ENCODE results near the gene AFTPH.

Gene AFTPH

GRCh38 chr2:64615192-64615763, 91.2 kb downstream of the AFTPH start:
- DNase-seq = no peak

DNA sequence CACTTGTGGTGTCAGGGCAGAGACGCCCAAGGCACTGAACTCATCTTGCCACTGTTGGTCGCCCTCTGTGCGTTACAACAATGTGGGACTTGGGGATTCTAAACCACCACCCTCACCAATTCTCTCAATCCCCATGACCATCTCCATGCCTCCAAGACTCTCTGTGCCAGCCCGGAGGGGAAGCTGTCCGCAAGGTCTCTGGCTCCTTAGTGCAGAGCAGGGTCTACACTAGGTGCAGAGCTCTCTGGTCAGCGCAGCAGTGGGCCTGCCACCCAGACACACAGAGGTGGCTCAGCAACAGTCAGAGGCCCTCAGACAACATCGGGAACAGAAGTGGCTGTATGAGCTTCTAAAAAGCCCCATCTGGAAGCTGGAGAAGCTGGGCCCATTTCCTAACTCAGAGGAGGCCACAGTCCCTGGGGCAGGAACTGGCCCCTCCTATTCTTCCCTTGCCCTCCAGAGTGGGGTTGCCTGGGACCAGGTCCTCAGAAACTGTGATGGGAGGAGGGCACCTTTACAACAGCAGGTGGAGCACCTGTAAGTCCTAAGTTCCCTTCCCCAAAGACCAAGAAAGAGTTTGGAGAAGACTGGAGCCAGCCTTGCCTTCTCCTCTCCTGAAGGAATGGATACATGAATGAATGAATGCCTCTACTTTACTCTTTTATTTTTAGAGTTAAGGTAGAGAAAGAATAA, 91.9 kb downstream of the AFTPH start:
- DNase-seq = no peak

DNA sequence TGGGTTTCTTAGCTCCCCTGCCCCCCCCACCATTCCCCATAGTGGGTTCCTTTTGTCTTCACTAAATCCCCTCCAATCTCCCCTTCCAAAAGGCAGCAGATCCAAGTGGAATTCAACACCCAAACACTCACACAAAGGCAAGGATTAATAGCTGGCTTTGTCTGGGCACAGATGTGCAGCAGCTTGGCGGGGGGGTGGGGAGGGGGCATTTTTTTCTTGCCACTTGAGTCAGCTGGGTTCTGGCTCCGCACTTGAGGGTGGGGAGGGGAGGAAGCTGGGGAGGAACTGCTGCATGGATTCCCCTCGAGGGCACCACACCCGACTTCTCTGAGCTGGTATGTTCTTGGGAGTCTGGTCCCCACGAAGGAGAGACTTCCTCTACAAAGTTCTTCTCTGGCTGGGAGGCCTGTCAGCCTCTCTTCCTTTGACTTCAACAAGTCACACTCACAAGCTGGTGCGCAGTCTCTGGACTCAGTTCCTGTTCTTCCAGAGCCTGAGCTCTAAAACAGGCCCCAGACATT, 93.6 kb downstream of the AFTPH start:
- no peak for DNase-seq

- no peak for DNase-seq
Observed at GRCh38 chr2:64620661-64621060, 96.5 kb downstream of the AFTPH start.

DNA sequence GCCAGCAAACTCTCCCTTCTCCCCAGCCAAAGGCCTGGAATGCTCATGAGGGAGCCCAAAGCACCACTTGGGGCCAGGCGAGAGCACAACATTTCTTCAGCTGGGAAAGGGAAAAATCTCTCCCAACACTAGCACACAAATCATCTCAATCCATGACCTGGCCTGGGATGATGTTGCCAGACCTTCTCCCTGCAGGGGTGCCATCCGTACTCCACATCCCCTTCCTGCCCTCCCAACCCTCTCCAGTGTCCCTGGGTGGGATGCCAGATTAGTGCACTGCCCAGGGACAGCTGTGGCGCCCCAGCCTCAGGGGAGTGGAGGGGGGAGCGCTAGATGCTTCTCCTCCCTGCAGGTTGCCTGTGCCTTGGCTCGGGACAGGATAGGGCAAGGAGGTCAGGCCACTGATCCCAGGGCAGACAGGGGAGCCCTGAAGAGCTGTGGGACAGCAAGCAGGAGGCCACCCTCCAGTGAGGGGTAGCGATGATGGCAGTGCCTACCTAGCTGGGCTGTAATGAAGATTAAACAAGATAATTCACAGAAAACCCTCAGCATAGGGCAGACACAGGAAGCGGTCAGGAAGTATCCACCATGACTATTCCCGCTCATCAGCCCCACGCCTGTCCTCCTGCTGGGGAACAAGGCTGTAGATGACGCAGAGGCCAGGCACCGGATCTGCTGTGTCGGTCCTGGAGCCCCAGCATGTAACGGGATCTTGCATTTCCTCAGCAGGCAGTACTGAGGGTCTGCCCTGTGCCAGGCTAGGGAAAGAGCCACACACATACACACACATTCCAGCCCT, 98.5 kb downstream of the AFTPH start:
- no peak for DNase-seq

- DNase-seq = no peak
Observed at GRCh38 chr2:64623242-64623850, 99.2 kb downstream of the AFTPH start.

DNA sequence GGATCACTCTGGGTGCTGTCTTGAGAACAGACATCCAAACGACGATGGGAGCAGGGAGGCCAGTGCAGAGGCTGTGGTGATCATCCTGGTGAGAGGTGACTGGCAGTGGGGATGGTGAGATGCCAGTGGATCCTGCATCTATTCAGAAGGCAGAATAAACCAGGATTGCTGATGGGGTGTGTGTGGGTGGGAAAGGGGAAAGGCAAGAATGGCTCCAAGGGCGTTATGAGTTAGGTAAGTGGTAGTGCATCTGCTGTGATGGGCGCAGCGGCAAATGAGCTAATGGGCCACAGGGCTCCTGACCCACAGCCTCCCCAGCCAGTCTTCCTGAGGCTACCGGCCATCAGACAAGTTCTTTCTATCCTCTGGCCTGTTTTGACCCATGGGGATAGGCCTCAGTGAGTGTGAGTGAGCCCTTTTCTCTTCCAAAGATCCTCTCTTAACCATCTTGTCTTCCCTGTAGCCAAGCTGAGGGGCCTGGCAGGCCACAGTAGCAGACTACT, 100.0 kb downstream of the AFTPH start:
- DNase-seq = no peak

GRCh38 chr2:64624862-64625261, 100.7 kb downstream of the AFTPH start:
- no peak for DNase-seq

DNA sequence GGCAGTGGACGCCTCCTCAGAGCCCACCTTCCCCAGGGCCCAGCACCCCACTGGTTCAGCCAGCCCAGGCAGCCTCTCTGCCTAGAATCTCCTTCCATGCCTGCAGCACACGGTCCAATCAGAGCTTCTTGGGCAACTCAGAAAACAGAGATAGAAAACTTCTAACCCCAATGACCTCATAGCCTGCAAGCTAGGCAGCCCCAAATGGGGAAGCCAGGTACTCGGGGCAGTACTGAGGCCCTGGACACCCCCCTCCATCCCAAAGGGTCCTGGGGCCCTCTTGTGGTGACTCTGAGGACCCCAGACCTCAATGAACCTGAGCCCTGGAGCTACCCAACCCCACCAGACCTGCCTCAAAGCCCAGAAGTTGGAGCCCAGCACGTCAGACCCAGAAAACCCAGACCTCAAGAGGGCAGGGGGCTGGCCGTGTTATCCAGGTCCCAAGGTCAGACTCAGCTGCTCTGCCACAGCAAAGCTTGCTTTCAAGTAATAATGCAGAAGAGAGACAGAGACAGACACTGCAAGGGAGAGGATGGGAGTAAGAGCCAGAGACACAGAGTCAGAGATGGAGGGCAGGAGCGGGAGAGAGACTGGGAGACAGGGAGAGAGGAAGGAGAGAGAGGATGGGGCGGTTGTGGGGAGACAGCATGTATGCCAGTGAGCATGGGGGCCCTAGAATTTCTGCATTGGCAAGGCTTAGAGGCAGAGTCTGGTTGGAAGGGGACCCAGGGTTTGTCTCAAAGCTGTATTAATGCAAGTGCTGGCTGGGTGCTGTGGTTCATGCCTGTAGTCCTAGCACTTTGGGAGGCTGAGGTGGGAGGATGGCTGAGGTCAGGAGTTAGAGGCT, 101.4 kb downstream of the AFTPH start:
- DNase-seq = no peak

- no peak for DNase-seq
Observed at GRCh38 chr2:64626146-64626809, 102.2 kb downstream of the AFTPH start.

DNA sequence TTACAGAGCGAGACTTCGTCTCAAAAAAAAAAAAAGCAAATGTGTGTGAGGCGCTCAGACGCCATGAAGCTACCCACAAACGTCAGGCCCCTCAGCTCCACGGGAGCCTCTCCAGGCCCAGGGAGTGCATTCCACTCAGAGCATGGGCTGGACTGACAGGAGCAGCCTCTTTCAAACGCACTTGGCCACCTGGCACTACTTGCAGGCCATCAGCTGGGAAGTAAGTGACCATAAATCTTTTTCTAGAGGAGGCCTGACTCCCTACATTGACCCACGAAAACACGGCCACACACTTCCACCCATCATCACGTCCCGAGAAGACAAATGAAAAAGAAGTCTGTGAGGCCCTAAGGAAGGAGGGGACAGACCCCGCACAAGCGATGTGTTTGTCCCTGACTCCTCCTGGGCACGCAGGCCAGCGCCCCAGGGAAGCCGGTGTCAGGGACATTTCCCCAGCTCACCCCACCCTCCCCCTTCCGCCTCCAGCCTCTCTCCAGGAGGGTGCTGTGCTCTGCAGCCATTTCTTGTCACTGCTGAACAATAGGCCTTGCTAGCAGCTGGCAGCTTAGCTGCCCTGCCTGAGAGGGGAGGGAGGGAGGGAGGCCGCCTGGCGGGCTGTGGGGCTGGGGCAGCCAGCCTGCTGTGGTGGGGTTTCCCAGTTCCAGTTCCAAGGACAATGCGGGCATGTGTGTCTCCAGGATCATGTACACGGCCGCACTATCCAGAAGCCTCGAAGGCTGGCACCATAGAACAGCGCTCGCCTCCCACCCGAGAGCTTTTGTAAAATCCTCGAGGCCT, 103.0 kb downstream of the AFTPH start:
- DNase-seq = no peak

- DNase-seq = no peak
Observed at GRCh38 chr2:64627860-64628841, 104.0 kb downstream of the AFTPH start.

DNA sequence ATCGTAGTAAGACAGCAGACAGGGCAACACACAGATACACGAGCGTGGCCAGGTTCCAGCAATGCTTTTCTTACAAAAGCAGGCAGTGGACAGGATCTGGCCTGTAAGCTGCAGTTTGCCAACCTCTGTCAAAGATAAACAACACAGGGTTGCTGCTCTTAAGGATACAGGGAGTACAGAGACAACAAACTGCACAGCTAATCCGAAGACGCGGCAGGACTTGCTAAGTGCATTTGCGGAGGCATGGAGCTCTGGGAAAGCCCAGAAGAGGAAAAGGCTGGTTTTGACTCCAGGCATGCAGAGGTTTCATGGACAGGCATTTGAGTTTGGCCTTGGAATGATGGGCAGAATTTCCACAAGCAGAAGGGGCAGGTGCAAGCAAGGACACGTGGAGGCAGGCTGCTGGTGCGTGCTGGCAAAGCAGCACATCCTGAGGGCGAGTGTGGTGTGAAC, 105.2 kb downstream of the AFTPH start:
- DNase-seq = no peak

DNA sequence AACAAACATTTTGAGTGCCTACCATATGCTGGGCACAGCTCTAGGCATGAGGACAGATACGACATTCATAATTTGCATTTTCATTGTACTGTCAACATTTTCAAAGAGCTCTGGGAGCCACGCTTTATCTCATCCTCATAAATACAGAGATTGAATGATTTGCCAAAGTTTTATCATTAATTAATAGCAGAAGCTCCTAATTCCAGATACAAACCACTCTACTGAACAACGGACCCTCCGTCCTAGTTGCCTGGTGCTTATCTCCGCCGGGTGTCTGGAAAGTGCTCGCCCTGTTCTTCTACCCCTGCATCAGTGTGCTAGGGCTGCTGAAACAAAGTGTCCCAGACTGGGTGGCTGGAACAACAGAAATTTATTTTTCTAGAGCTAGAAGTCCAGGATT, 105.7 kb downstream of the AFTPH start:
- DNase-seq = no peak

DNA sequence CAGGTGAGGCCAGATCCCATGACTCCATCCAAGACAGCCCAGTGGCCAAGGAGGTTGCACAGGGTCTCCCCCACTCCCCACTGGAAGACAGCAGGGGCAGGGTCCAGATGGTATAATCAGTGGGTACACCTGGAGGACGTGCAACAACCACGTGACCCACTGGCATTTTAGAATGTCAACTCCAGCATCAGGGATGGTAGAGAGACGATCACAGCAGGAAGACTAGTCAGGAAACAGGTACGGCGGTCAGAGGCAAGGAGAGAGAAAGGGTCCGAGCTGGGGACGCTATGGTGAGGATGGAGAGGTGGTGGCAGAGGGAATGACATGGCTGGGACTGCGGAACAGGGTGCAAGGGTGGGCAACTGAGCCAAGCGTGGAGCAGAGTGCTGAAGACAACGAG, 106.6 kb downstream of the AFTPH start:
- no peak for DNase-seq

GRCh38 chr2:64631771-64632170, 107.6 kb downstream of the AFTPH start:
- no peak for DNase-seq

DNA sequence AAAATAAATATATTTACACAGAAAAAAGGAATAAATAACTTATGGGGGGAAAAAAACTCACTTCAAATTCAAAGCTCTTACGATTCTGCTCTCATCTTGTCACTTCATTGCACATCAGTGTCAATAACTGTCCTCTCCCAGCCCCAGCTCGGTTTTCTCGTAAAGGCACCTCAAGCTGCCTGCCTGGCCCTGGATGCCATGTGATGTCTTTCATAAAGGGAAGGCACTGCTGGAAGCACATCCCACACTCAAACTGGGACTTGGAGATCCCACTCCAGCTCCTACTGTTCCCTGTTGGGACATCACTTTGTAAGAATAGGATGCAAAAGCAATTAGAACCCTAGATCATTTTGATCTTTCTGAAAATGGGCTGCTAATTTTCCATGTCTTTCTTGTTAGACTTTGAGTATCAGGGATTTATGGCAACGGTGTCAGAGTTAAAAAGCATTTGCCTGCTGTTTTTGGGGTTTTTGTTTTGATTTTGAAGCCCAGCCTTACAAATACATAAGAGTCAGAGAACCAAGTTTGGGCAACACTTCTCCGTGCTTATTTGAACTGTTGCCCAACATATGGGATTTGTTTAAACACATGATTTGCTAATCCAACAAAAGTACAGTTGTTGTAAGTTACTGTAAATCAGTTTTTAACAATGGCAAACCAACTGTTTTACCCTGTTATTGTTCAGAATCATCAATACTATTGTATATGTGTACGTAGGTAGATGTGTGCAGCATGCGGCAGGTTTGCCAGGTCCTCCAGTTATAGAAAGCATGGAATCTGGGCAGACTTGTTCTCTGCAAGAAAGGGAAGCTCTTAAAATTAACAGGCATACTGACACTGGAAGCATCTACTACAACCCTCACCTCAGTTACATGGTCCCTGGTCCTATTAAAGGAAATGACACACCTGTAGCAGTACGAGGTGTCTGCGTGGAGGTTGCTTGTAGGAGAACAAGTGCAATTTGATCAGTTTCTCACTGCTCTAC, 109.0 kb downstream of the AFTPH start:
- DNase-seq = no peak

Measured in activated naive CD4-positive, alpha-beta T cell treated with Interleukin-2 at 50 U/mL for 16 hours (primary cell).